AG04449 (cell line): ENCODE measurements around the gene SCFD1.

Experiments used
- CTCF ChIA-PET: fragments of 350-600 bp; formaldehyde crosslinking; extraction: SDS; loops from one replicate; lab custom pipeline; 2021; ENCODE audit warnings: antibody characterized with exemption; lab: Yijun Ruan, JAX
- POLR2A ChIA-PET: fragments of 400-600, 350-600 bp; formaldehyde crosslinking; extraction: SDS; loops from one replicate; lab custom pipeline; 2020; ENCODE audit warnings: antibody characterized with exemption, inconsistent platforms; lab: Yijun Ruan, JAX
- DNase-seq: peaks from one replicate; pipeline ENCODE4 v3.0.0-alpha.2; 2010; ENCODE audit warnings: low read depth, low spot score
- H3K4me3 ChIP-seq: 2 replicates; pipeline ENCODE4 v1.5.1; 2011; ENCODE audit warnings: low read depth, mild to moderate bottlenecking, control low read depth, low read length
- TF ChIP-seq, protein P1 (sequence below): IDR thresholded peaks from one replicate; pipeline ENCODE4 v1.5.1; 2011; ENCODE audit warnings: mild to moderate bottlenecking, moderate library complexity, low read length, control low read depth, inconsistent platforms; ENCODE audit not compliant: insufficient read depth; ENCODE audit errors: missing control alignments

SCFD1 gene

DNA sequence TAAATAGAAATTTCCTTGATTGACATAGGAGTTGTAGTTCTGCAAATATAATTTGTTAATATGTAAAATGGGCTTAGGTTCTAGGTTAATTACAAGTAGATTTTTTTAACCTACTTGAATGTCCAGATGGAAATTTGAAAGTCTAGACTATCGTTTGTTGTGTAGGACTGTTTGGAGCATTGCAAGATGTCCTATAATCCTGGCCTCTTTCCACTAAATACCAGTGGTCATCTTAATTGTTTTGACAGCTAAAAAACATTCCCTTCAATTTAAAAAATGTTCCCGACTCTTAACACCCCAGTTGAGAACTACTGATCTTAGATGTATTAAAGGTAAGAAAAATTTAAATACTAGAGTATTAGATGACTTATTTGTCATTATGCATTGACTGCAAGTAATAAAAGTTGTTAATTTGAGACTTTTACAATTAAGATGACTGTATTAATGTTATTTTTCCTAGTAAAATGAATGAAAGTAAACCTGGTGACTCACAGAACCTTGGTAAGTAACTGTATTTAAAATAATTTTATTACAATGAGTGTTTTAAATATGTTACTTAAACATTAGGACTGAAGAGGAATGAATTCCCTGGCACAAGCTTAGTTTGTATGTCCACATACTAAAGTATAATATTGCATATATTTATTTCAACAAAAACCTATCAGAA is 41.4 kb upstream of the SCFD1 start:
- TF ChIP-seq, protein P1, sequence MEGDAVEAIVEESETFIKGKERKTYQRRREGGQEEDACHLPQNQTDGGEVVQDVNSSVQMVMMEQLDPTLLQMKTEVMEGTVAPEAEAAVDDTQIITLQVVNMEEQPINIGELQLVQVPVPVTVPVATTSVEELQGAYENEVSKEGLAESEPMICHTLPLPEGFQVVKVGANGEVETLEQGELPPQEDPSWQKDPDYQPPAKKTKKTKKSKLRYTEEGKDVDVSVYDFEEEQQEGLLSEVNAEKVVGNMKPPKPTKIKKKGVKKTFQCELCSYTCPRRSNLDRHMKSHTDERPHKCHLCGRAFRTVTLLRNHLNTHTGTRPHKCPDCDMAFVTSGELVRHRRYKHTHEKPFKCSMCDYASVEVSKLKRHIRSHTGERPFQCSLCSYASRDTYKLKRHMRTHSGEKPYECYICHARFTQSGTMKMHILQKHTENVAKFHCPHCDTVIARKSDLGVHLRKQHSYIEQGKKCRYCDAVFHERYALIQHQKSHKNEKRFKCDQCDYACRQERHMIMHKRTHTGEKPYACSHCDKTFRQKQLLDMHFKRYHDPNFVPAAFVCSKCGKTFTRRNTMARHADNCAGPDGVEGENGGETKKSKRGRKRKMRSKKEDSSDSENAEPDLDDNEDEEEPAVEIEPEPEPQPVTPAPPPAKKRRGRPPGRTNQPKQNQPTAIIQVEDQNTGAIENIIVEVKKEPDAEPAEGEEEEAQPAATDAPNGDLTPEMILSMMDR = no peak
- H3K4me3 ChIP-seq = no peak overlapping the region
- no peak for DNase-seq
- POLR2A ChIA-PET = no interaction called here
- CTCF ChIA-PET = interaction anchor here (0.7 kb wide), 1 partner anchor 59 kb away, joined by 3 read pairs; no protein-coding TSS in a partner anchor

GRCh38 chr14:30581283-30581625 is 40.9 kb upstream of the SCFD1 start:
- H3K4me3 ChIP-seq = no peak overlapping the region
- no peak for DNase-seq
- POLR2A ChIA-PET = no interaction called here
- CTCF ChIA-PET = interaction anchor here (0.7 kb wide), 1 partner anchor 60 kb away, joined by 3 read pairs; no protein-coding TSS in a partner anchor
- TF ChIP-seq, protein P1 = no peak

- CTCF ChIA-PET = interaction anchor here (1.0 kb wide), 1 partner anchor 29 kb away, joined by 3 read pairs; no protein-coding TSS in a partner anchor
- POLR2A ChIA-PET = no interaction called here
- no peak for DNase-seq
Measured at GRCh38 chr14:30582376-30582775, 39.7 kb upstream of the SCFD1 start.

GRCh38 chr14:30584058-30584630 is 38.0 kb upstream of the SCFD1 start:
- CTCF ChIA-PET = no interaction called here
- POLR2A ChIA-PET = no interaction called here
- DNase-seq = no peak
- TF ChIP-seq, protein P1 = no peak
- no peak overlapping the region for H3K4me3 ChIP-seq

More at GRCh38 chr14:30582376-30582775, 39.7 kb upstream of the SCFD1 start:
- H3K4me3 ChIP-seq = no peak overlapping the region
- TF ChIP-seq, protein P1 = no peak

DNA sequence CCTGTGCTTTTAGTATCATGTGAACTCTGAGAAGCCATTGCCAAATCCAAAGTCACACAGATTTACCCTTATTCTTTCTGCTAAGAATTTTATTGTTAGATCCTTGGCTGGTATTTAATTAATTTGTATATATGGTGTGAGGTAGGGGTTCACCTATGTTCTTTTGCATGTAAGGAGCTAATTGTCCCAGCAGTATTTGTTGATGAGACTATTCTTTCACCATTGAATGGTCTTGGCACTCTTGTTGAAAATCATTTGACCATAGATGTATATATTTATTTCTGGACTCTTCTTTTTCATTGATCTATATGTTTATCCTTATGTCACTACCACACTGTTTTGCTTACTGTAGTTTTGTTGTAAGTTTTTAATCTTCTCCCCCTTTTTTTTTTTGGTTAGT is 36.9 kb upstream of the SCFD1 start:
- ChIA-PET POLR2A (interaction anchor here (0.6 kb wide), 1 partner anchor 56 kb away, joined by 4 read pairs; no protein-coding TSS in a partner anchor), CTCF (interaction anchor here (1.6 kb wide), 1 partner anchor 70 kb away, joined by 4 read pairs; no protein-coding TSS in a partner anchor)
- no peak for DNase-seq
- no peak overlapping the region for H3K4me3 ChIP-seq
- TF ChIP-seq, protein P1 = no peak

GRCh38 chr14:30587141-30587540 is 35.0 kb upstream of the SCFD1 start:
- CTCF ChIA-PET = no interaction called here
- DNase-seq = no peak
- POLR2A ChIA-PET = no interaction called here
- H3K4me3 ChIP-seq = no peak overlapping the region
- TF ChIP-seq, protein P1 = no peak
